Heart right ventricle (tissue), 16 donors: ENCODE data around the gene BTG4. TPM values are rescaled to one million over a fixed set of nuclear protein-coding genes. Genes with fewer than 3 reads are reported as not detected.

Experiments
- ATAC-seq, 8 donors: fragments of 200-7000 bp; cut with Tn5 transposase; one replicate each; pipeline ENCODE4 v1.9.1; 2020; ENCODE audit warnings: mild to moderate bottlenecking in 8 of 8, moderate library complexity in 8 of 8, moderate number of reproducible peaks in 1 of 8
- DNase-seq, 2 donors: peaks; one replicate each; pipeline ENCODE4 v3.0.0-alpha.2; 2020
- H3K27ac ChIP-seq, 10 donors: fragments of 200-600 bp; sonication (generic) in 2 of 10; one replicate each; pipeline versions ENCODE4 v1.5.0 to v1.8.0; 2020 to 2022; ENCODE audit warnings: mild to moderate bottlenecking in 3 of 10
- H3K27me3 ChIP-seq, 7 donors: fragments of 200-600 bp; one replicate each; pipeline ENCODE4 v1.8.0; 2021 to 2022; ENCODE audit warnings: mild to moderate bottlenecking in 2 of 7
- H3K36me3 ChIP-seq, 9 donors: fragments of 200-600 bp; sonication (generic) in 1 of 9; one replicate each; pipeline versions ENCODE4 v1.5.0 to v1.8.0; 2020 to 2022; ENCODE audit warnings: mild to moderate bottlenecking in 2 of 9
- H3K4me1 ChIP-seq, 9 donors: fragments of 200-600 bp; sonication (generic) in 1 of 9; one replicate each; pipeline versions ENCODE4 v1.5.0 to v1.8.0; 2020 to 2022; ENCODE audit warnings: mild to moderate bottlenecking in 4 of 9
- H3K4me3 ChIP-seq, 10 donors: fragments of 200-600 bp; sonication (generic) in 2 of 10; one replicate each; pipeline versions ENCODE4 v1.5.0 to v1.8.0; 2020 to 2022; ENCODE audit warnings: mild to moderate bottlenecking in 7 of 10, moderate library complexity in 2 of 10
- H3K9me3 ChIP-seq, 11 donors: fragments of 200-600 bp in 10 of 11; sonication (generic) in 2 of 11; one replicate each; pipeline versions ENCODE4 v1.5.0 to v1.8.0; 2013 to 2022; ENCODE audit warnings: mild to moderate bottlenecking in 2 of 11, control low read depth in 1 of 11, moderate library complexity in 1 of 11
- WGBS, 2 donors: extraction: QIAGEN DNeasy Blood & Tissue Kit; methylation state at CpG; one replicate each; pipeline ENCODE4 v1.1.7; 2013; ENCODE audit warnings: inconsistent platforms in 1 of 2; 5-methylcytosine and 5-hydroxymethylcytosine counted together
- intact Hi-C, 10 donors: fragments of 100-400 bp; cut with DNase I; formaldehyde crosslinking; loops; one replicate each; pipeline versions ENCODE4 v1.11.1 to v1.14.2; 2022
- polyA plus RNA-seq, 2 donors: library from polyadenylated mRNA; stranded (reverse); fragments of 200-250 nt; gene quantifications; one replicate each; pipeline ENCODE4 v1.2.3, GENCODE V29; 2013
- total RNA-seq, 10 donors: library from RNA; stranded (reverse); fragmentation: NEBNext Ultra II Directional in 3 of 10; extraction: Animal tissue kit (Norgen Biotek cat#: 25700) in 3 of 10; gene quantifications; one replicate each; pipeline versions ENCODE4 v1.2.1 to v1.2.4, GENCODE V29; 2021 to 2023
- TF ChIP-seq, protein P1 (sequence below), 9 donors: fragments of 200-600 bp; sonication (generic) in 2 of 9; IDR thresholded peaks; one replicate each; pipeline versions ENCODE4 v1.5.0 to v1.8.0; 2021 to 2022; ENCODE audit warnings: antibody characterized with exemption in 9 of 9, mild to moderate bottlenecking in 5 of 9, moderate library complexity in 1 of 9
- donor health status: Arrhythmogenic right ventricular cardiomyopathy.
- donor health status: ischemic (EF 13 %, LVEDD 7.1; RV severe dilation, severe dysfunction).
- donor health status: healthy with polysubstance abuse.
- donor health status: DM: no; HTN: yes; CAD: no.
- donor health status: DM: no; HTN: no; CAD: no.
- donor health status: ischemic (EF 25% LVEDD 6.9; RV normal size, moderate dysfunction).
- donor health status: ischemic (EF 25% LVEDD 5.7; RV mildly dilated, moderate dysfunction).
- donor health status: healthy.
- donor health status: DM: yes; HTN: yes; CAD: no.
- donor health status: Ischemic cardiomyopathy.
- donor health status: ischemic (EF 35%, LVEDD 5.7; RV mildly dilated, moderate dysfunction).
- donor health status: nonischemic (EF 11% LVEDD 7.7; RV severe dilation, severe dysfunction).
- donor health status: DM: yes; HTN: yes; CAD: no.
- donor health status: PGD.
- donor health status: ischemic (EF 29% LVEDD 5.4; RV normal size, mild dysfunction).
- donor health status: nonischemic (EF 23%, LVEDD 6.1; RV moderate dilation, normal function).

The BTG4 gene
- total and polyA plus RNA-seq, 12 donors = not detected

- H3K36me3 ChIP-seq = no peaks in the 10 kb centered on the region
- no peak overlapping the region for H3K27ac ChIP-seq
- DNase-seq = no peak
- WGBS, 2 donors = 72 to 75% methylated on average over 3 of the region's 3 CpGs
- peaks cover 5 to 32% (median 17%) of the 10 kb centered on the region in 9 donors for H3K4me1 ChIP-seq
- peaks cover 0 to 3% (median 0%) of the 10 kb centered on the region in 11 donors for H3K9me3 ChIP-seq
- intact Hi-C loops = no loop called here
- TF ChIP-seq, protein P1, sequence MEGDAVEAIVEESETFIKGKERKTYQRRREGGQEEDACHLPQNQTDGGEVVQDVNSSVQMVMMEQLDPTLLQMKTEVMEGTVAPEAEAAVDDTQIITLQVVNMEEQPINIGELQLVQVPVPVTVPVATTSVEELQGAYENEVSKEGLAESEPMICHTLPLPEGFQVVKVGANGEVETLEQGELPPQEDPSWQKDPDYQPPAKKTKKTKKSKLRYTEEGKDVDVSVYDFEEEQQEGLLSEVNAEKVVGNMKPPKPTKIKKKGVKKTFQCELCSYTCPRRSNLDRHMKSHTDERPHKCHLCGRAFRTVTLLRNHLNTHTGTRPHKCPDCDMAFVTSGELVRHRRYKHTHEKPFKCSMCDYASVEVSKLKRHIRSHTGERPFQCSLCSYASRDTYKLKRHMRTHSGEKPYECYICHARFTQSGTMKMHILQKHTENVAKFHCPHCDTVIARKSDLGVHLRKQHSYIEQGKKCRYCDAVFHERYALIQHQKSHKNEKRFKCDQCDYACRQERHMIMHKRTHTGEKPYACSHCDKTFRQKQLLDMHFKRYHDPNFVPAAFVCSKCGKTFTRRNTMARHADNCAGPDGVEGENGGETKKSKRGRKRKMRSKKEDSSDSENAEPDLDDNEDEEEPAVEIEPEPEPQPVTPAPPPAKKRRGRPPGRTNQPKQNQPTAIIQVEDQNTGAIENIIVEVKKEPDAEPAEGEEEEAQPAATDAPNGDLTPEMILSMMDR (IDR thresholded peaks at IDR 0.05) = no peak
- ATAC-seq = no peak
- no peak overlapping the region for H3K4me3 ChIP-seq
- peaks cover 0 to 54% (median 13%) of the 10 kb centered on the region in 7 donors for H3K27me3 ChIP-seq
Observed at GRCh38 chr11:111537336-111537860, 25.2 kb upstream of the BTG4 start.

GRCh38 chr11:111535281-111535680 lies 23.1 kb upstream of the BTG4 start:
- H3K9me3 ChIP-seq = peaks cover 0 to 3% (median 0%) of the 10 kb centered on the region in 11 donors
- intact Hi-C loops = no loop called here
- ATAC-seq = no peak

DNA sequence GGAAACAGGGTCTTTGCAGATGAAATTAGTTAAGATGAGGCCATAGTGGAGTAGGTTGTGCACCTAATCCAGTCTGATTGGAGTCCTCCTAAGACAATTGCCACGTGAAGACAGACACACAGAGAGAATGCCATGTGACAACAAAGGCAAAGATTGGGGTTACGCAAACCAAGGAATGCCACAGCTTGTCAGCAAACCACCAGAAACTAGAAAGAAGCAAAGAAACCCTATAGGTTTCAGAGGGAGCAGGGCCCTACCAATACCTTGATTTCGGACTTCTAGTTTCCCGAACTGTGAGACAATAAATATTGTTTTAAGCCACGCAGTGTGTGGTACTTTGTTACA lies 20.2 kb upstream of the BTG4 start:
- intact Hi-C loops = no loop called here
- TF ChIP-seq, protein P1 (IDR thresholded peaks at IDR 0.05) = no peak
- Histone ChIP-seq H3K4me1 (peaks cover 0 to 6% (median 0%) of the 10 kb centered on the region in 9 donors), H3K9me3 (no peaks in the 10 kb centered on the region), H3K27me3 (peaks cover 0 to 24% (median 12%) of the 10 kb centered on the region in 7 donors), H3K36me3 (no peaks in the 10 kb centered on the region), H3K27ac (no peak overlapping the region), H3K4me3 (no peak overlapping the region)
- no peak for ATAC-seq
- DNase-seq = no peak
- 84 to 85% methylated on average over 5 of the region's 5 CpGs for WGBS, 2 donors

More at GRCh38 chr11:111535281-111535680, 23.1 kb upstream of the BTG4 start:
- no peak for DNase-seq
- Histone ChIP-seq H3K36me3 (no peaks in the 10 kb centered on the region), H3K27me3 (peaks cover 0 to 33% (median 15%) of the 10 kb centered on the region in 7 donors), H3K4me3 (no peak overlapping the region), H3K4me1 (peaks cover 0 to 14% (median 10%) of the 10 kb centered on the region in 9 donors), H3K27ac (no peak overlapping the region)
- 85 to 87% methylated on average over 6 of the region's 6 CpGs for WGBS, 2 donors
- TF ChIP-seq, protein P1 (IDR thresholded peaks at IDR 0.05) = no peak

GRCh38 chr11:111531687-111532364 lies 19.6 kb upstream of the BTG4 start:
- H3K4me1 ChIP-seq = peaks cover 0 to 6% (median 0%) of the 10 kb centered on the region in 9 donors
- no peak for ATAC-seq
- H3K9me3 ChIP-seq = no peaks in the 10 kb centered on the region
- H3K27ac ChIP-seq = no peak overlapping the region
- no peak overlapping the region for H3K4me3 ChIP-seq
- DNase-seq = no peak
- WGBS, 2 donors = 78 to 81% methylated on average over 9 of the region's 9 CpGs
- intact Hi-C loops = no loop called here
- no peaks in the 10 kb centered on the region for H3K36me3 ChIP-seq
- TF ChIP-seq, protein P1 (IDR thresholded peaks at IDR 0.05) = no peak
- peaks cover 0 to 24% (median 12%) of the 10 kb centered on the region in 7 donors for H3K27me3 ChIP-seq
